Activated B cell treated with CpG ODN at 0.5 μM for 24 hours (primary cell): ENCODE measurements around the gene RNF40. TPM values are rescaled to one million over a fixed set of nuclear protein-coding genes. Genes with fewer than 3 reads are reported as not detected.
"Not testable (repeated sequence)": the region's sequence is repeated elsewhere in the genome, so short reads cannot be mapped to it uniquely, and the experiment has no call there.

Source experiments
- ATAC-seq: fragments of 200-7000 bp; cut with Tn5 transposase; one replicate; pipeline ENCODE4 v1.10.0; 2021; ENCODE audit warnings: low read depth, mild to moderate bottlenecking, moderate library complexity
- CTCF ChIA-PET: fragments of 350-600 bp; sonication (Branson Sonifier 250); formaldehyde crosslinking; loops from one replicate; lab custom pipeline; 2021; ENCODE audit warnings: antibody characterized with exemption; lab: Charles Lee
- POLR2A ChIA-PET: fragments of 350-600 bp; sonication (Branson Sonifier 250); formaldehyde crosslinking; loops from one replicate; lab custom pipeline; 2021; ENCODE audit warnings: antibody characterized with exemption; lab: Charles Lee
- DNase-seq: peaks from one replicate; pipeline ENCODE4 v3.0.0; 2022
- H3K27ac Mint-ChIP-seq: one replicate; pipeline ENCODE4 v1.8.0; 2020; ENCODE audit warnings: mixed read lengths
- H3K27me3 Mint-ChIP-seq: one replicate; pipeline ENCODE4 v1.8.0; 2021; ENCODE audit warnings: mixed read lengths
- H3K36me3 Mint-ChIP-seq: one replicate; pipeline ENCODE4 v1.8.0; 2021; ENCODE audit warnings: low read depth, mixed read lengths
- H3K4me1 Mint-ChIP-seq: one replicate; pipeline ENCODE4 v1.8.0; 2021; ENCODE audit warnings: mixed read lengths
- H3K4me3 Mint-ChIP-seq: one replicate; pipeline ENCODE4 v1.8.0; 2020; ENCODE audit warnings: mild to moderate bottlenecking, mixed read lengths
- H3K9me3 Mint-ChIP-seq: one replicate; pipeline ENCODE4 v1.8.0; 2020; ENCODE audit warnings: mixed read lengths
- intact Hi-C: fragments of 100-400 bp; cut with micrococcal nuclease; formaldehyde crosslinking; loops from one replicate; pipeline ENCODE4 v1.15.1; 2024
- total RNA-seq: library from RNA; stranded (reverse); gene quantifications from 2 replicates; pipeline ENCODE4 v1.2.3, GENCODE V29; 2022
- TF ChIP-seq, protein P1 (sequence below): fragments of 200-600 bp; IDR thresholded peaks from one replicate; pipeline ENCODE4 v1.8.0; 2022; ENCODE audit warnings: antibody characterized with exemption, mild to moderate bottlenecking

Gene RNF40
- total RNA-seq, 1 donor from 2014 or later = 117 TPM

- no peak for ATAC-seq
- ChIA-PET CTCF (no interaction called here), POLR2A (interaction anchor here (0.6 to 1.0 kb wide), 4 partner anchors 35 to 1997 kb away, joined by 3 to 5 read pairs (median 4); no protein-coding TSS in a partner anchor)
- Mint-ChIP-seq H3K27ac (no peak overlapping the region), H3K9me3 (no peaks in the 10 kb centered on the region), H3K4me3 (no peak overlapping the region), H3K27me3 (no peaks in the 10 kb centered on the region), H3K36me3 (no peaks in the 10 kb centered on the region), H3K4me1 (peaks cover 19% of the 10 kb centered on the region)
- TF ChIP-seq, protein P1, sequence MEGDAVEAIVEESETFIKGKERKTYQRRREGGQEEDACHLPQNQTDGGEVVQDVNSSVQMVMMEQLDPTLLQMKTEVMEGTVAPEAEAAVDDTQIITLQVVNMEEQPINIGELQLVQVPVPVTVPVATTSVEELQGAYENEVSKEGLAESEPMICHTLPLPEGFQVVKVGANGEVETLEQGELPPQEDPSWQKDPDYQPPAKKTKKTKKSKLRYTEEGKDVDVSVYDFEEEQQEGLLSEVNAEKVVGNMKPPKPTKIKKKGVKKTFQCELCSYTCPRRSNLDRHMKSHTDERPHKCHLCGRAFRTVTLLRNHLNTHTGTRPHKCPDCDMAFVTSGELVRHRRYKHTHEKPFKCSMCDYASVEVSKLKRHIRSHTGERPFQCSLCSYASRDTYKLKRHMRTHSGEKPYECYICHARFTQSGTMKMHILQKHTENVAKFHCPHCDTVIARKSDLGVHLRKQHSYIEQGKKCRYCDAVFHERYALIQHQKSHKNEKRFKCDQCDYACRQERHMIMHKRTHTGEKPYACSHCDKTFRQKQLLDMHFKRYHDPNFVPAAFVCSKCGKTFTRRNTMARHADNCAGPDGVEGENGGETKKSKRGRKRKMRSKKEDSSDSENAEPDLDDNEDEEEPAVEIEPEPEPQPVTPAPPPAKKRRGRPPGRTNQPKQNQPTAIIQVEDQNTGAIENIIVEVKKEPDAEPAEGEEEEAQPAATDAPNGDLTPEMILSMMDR = no peak
- intact Hi-C loops = loop anchor here (5.0 kb wide), 1 partner anchor 36 kb away; no protein-coding TSS in a partner anchor
- DNase-seq = no peak
These were observed 46.0 kb downstream of the RNF40 start for GRCh38 chr16:30808146-30808545.

DNA sequence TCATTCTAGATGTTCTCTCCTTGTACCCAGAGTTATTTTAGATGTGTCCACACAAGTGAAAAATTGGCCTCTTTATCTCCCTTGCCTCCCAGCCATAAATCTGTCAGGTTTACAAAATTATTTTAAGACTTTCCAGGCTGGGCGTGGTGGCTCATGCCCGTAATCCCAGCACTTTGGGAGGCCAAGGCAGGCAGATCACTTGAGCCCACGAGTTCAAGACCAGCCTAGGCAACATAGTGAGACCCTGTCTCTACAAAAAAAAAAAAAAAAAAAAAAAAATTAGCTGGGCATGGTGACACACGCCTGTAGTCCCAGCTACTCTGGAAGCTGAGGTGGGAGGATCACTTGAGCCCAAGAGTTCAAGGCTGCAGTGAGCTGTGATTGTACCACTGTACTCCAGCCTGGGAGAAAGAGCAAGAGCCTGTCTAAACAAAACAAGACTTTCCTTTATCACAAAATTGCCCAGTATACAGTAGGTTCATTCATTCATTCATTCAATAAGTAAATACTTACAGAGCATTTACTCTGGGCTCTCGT, 46.8 kb downstream of the RNF40 start:
- ATAC-seq, H3K36me3 Mint-ChIP-seq, H3K27me3 Mint-ChIP-seq, H3K27ac Mint-ChIP-seq, CTCF ChIA-PET, DNase-seq, POLR2A ChIA-PET, H3K9me3 Mint-ChIP-seq, H3K4me3 Mint-ChIP-seq: not testable (repeated sequence)
- H3K4me1 Mint-ChIP-seq = peaks cover 23% of the 10 kb centered on the region
- intact Hi-C loops = loop anchor here (5.0 kb wide), 1 partner anchor 37 kb away; no protein-coding TSS in a partner anchor

- intact Hi-C loops = loop anchor here (5.0 to 10.0 kb wide), 4 partner anchors 37 to 157 kb away; partner anchors contain the start of genes PHKG2, PRR14 and SRCAP
- H3K9me3 Mint-ChIP-seq, POLR2A ChIA-PET, ATAC-seq, CTCF ChIA-PET, DNase-seq, H3K27ac Mint-ChIP-seq, H3K4me3 Mint-ChIP-seq, H3K27me3 Mint-ChIP-seq, H3K36me3 Mint-ChIP-seq: not testable (repeated sequence)
- peaks cover 28% of the 10 kb centered on the region for H3K4me1 Mint-ChIP-seq
These were observed 47.6 kb downstream of the RNF40 start for GRCh38 chr16:30809675-30810074.

DNA sequence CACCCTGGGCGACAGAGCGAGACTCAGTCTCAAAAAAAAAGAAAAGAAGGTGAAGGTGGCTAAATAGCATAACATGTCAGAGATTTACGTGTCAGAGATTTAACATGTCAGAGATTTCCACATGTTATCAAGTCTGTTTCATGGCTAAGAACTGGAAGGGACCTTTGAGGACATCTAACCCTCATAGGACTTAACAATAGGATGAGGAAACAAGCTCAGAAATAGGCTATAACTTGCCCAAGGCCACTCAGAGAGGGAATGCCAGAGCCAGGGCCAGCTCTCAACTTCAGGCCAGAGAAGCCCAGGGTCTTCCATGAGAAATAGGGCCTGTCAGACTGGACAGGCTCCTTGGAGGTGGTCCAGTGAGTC, 51.7 kb downstream of the RNF40 start:
- TF ChIP-seq, protein P1 = no peak
- Mint-ChIP-seq H3K36me3 (no peaks in the 10 kb centered on the region), H3K4me1 (peaks cover 13% of the 10 kb centered on the region), H3K9me3 (no peaks in the 10 kb centered on the region), H3K27ac (peak overlapping the region; percentile 75), H3K4me3 (peak overlapping the region; percentile 84), H3K27me3 (no peaks in the 10 kb centered on the region)
- DNase-seq (no peak), ATAC-seq (no peak)
- ChIA-PET CTCF (interaction anchor here (1.1 to 2.8 kb wide), 6 partner anchors 8 to 204 kb away, joined by 3 to 17 read pairs (median 6); partner anchors contain the start of gene PHKG2), POLR2A (interaction anchor here (0.6 to 2.7 kb wide), 16 partner anchors 8 to 646 kb away, joined by 3 to 21 read pairs (median 4); partner anchors contain the start of genes ARMC5, ORAI3 and PHKG2)
- intact Hi-C loops = loop anchor here (5.0 to 10.0 kb wide), 3 partner anchors 67 to 162 kb away; partner anchors contain the start of genes PHKG2, PRR14 and SRCAP

GRCh38 chr16:30816769-30817168, 54.6 kb downstream of the RNF40 start:
- H3K27ac Mint-ChIP-seq = no peak overlapping the region
- POLR2A ChIA-PET = interaction anchor here (0.7 kb wide), 2 partner anchors 58 to 81 kb away, joined by 3 to 5 read pairs; no protein-coding TSS in a partner anchor
- DNase-seq (no peak), ATAC-seq (no peak)
- CTCF ChIA-PET = no interaction called here
- peaks cover 11% of the 10 kb centered on the region for H3K4me1 Mint-ChIP-seq
- TF ChIP-seq, protein P1 = no peak
- H3K9me3 Mint-ChIP-seq = no peaks in the 10 kb centered on the region
- H3K36me3 Mint-ChIP-seq = no peaks in the 10 kb centered on the region
- intact Hi-C loops = loop anchor here (10.0 kb wide), 1 partner anchor 122 kb away; the partner anchor contains the start of gene SRCAP
- H3K27me3 Mint-ChIP-seq = no peaks in the 10 kb centered on the region
- H3K4me3 Mint-ChIP-seq = no peak overlapping the region

GRCh38 chr16:30820952-30821421, 58.9 kb downstream of the RNF40 start:
- intact Hi-C loops = no loop called here
- Mint-ChIP-seq H3K4me3 (no peak overlapping the region), H3K4me1 (no peaks in the 10 kb centered on the region), H3K27ac (no peak overlapping the region), H3K9me3 (no peaks in the 10 kb centered on the region), H3K36me3 (no peaks in the 10 kb centered on the region), H3K27me3 (no peaks in the 10 kb centered on the region)
- ChIA-PET CTCF (no interaction called here), POLR2A (no interaction called here)
- TF ChIP-seq, protein P1 = no peak
- DNase-seq (no peak), ATAC-seq (no peak)

GRCh38 chr16:30821441-30821840, 59.3 kb downstream of the RNF40 start:
- POLR2A ChIA-PET, H3K36me3 Mint-ChIP-seq, ATAC-seq, intact Hi-C loops, H3K9me3 Mint-ChIP-seq, H3K4me1 Mint-ChIP-seq, H3K27ac Mint-ChIP-seq, CTCF ChIA-PET, H3K4me3 Mint-ChIP-seq, DNase-seq, H3K27me3 Mint-ChIP-seq: not testable (repeated sequence)
